GM06990 (cell line): ENCODE results near the gene TMPRSS15.

Experiments used
- DNase-seq: peaks from one replicate; pipeline ENCODE4 v3.0.0-alpha.2; 2011; ENCODE audit not compliant: insufficient read length; ENCODE audit errors: extremely low read depth
- H3K27me3 ChIP-seq: replicated peaks from 2 replicates; pipeline ENCODE4 v1.6.0; 2011; ENCODE audit warnings: low read length; ENCODE audit not compliant: control insufficient read depth, insufficient read depth
- H3K36me3 ChIP-seq: 2 replicates; pipeline ENCODE4 v1.5.1; 2011; ENCODE audit warnings: low read length; ENCODE audit not compliant: control insufficient read depth, insufficient read depth
- H3K4me3 ChIP-seq: replicated peaks from 2 replicates; pipeline ENCODE4 v1.5.1; 2011; ENCODE audit warnings: low read depth, mild to moderate bottlenecking, control low read depth, low read length
- CTCF ChIP-seq: IDR thresholded peaks from 2 replicates; pipeline ENCODE4 v1.5.1; 2011; ENCODE audit warnings: low read length, control low read depth, mild to moderate bottlenecking, inconsistent platforms; ENCODE audit not compliant: insufficient read depth, poor library complexity, severe bottlenecking

TMPRSS15 gene

GRCh38 chr21:18430341-18430740 is 26.8 kb upstream of the TMPRSS15 start:
- no peaks in the 10 kb centered on the region for H3K36me3 ChIP-seq
- TF ChIP-seq CTCF = no peak
- DNase-seq = no peak
- H3K27me3 ChIP-seq = no peaks in the 10 kb centered on the region
- H3K4me3 ChIP-seq = no peak overlapping the region

GRCh38 chr21:18424276-18424675 is 20.7 kb upstream of the TMPRSS15 start:
- TF ChIP-seq CTCF = no peak
- H3K36me3 ChIP-seq = no peaks in the 10 kb centered on the region
- no peak overlapping the region for H3K4me3 ChIP-seq
- H3K27me3 ChIP-seq = no peaks in the 10 kb centered on the region
- no peak for DNase-seq

- H3K27me3 ChIP-seq = no peaks in the 10 kb centered on the region
- no peak for TF ChIP-seq CTCF
- DNase-seq = no peak
- no peak overlapping the region for H3K4me3 ChIP-seq
- H3K36me3 ChIP-seq = no peaks in the 10 kb centered on the region
Observed at GRCh38 chr21:18417141-18417790, 13.7 kb upstream of the TMPRSS15 start.

GRCh38 chr21:18411565-18411964 is 8.0 kb upstream of the TMPRSS15 start:
- Histone ChIP-seq H3K36me3 (no peaks in the 10 kb centered on the region), H3K4me3 (no peak overlapping the region), H3K27me3 (no peaks in the 10 kb centered on the region)
- TF ChIP-seq CTCF = no peak
- DNase-seq = no peak

GRCh38 chr21:18409579-18409978 is 6.0 kb upstream of the TMPRSS15 start:
- DNase-seq = no peak
- Histone ChIP-seq H3K27me3 (no peaks in the 10 kb centered on the region), H3K4me3 (no peak overlapping the region), H3K36me3 (no peaks in the 10 kb centered on the region)
- no peak for TF ChIP-seq CTCF

GRCh38 chr21:18398843-18399242 is 4.7 kb downstream of the TMPRSS15 start:
- no peak for DNase-seq
- H3K36me3 ChIP-seq = no peaks in the 10 kb centered on the region
- no peak for TF ChIP-seq CTCF

More at GRCh38 chr21:18398843-18399242, 4.7 kb downstream of the TMPRSS15 start:
- Histone ChIP-seq H3K4me3 (no peak overlapping the region), H3K27me3 (no peaks in the 10 kb centered on the region)
